Right atrium auricular region (tissue), 2 donors: ENCODE measurements around the gene TKTL2. TPM values are rescaled to one million over a fixed set of nuclear protein-coding genes. Genes with fewer than 3 reads are reported as not detected.
A peak's percentile ranks its signal among the peaks of the same experiment; 100 is the strongest.

ENCODE experiments used
- DNase-seq: peaks from one replicate; pipeline ENCODE4 v3.0.0-alpha.2; 2019; ENCODE audit warnings: low spot score
- H3K27ac ChIP-seq, 2 donors: fragments of 200-600 bp; sonication (generic); 1 replicate in 1 of 2; 2 replicates in 1 of 2; pipeline ENCODE4 v1.5.1; 2016 to 2019
- H3K27me3 ChIP-seq, 2 donors: fragments of 200-600 bp; sonication (generic); one replicate each; pipeline versions ENCODE4 v1.5.1 to v1.6.0; 2017 to 2019
- H3K36me3 ChIP-seq: fragments of 200-600 bp; sonication (generic); one replicate; pipeline ENCODE4 v1.5.1; 2016
- H3K4me1 ChIP-seq, 2 donors: fragments of 200-600 bp; sonication (generic); one replicate each; pipeline versions ENCODE4 v1.5.1 to v1.6.0; 2017 to 2019
- H3K4me3 ChIP-seq, 2 donors: fragments of 200-600 bp; sonication (generic); 1 replicate in 1 of 2; 2 replicates in 1 of 2; pipeline ENCODE4 v1.5.1; 2017 to 2019; ENCODE audit warnings: mild to moderate bottlenecking in 1 of 2, moderate library complexity in 1 of 2
- H3K9me3 ChIP-seq, 2 donors: fragments of 200-600 bp; sonication (generic); one replicate each; pipeline ENCODE4 v1.5.1; 2019
- total RNA-seq, 2 donors: library from RNA; depleted of rRNA; stranded (reverse); fragments of >200 nt; gene quantifications; one replicate each; pipeline ENCODE4 v1.1.0, GENCODE V29; 2016
- TF ChIP-seq, protein P1 (sequence below), 2 donors: fragments of 200-600 bp; sonication (generic); IDR thresholded peaks; one replicate each; pipeline ENCODE4 v1.5.1; 2019; ENCODE audit warnings: antibody characterized with exemption in 2 of 2

TKTL2 gene
- total RNA-seq, 2 donors from 2014 or later = not detected

DNA sequence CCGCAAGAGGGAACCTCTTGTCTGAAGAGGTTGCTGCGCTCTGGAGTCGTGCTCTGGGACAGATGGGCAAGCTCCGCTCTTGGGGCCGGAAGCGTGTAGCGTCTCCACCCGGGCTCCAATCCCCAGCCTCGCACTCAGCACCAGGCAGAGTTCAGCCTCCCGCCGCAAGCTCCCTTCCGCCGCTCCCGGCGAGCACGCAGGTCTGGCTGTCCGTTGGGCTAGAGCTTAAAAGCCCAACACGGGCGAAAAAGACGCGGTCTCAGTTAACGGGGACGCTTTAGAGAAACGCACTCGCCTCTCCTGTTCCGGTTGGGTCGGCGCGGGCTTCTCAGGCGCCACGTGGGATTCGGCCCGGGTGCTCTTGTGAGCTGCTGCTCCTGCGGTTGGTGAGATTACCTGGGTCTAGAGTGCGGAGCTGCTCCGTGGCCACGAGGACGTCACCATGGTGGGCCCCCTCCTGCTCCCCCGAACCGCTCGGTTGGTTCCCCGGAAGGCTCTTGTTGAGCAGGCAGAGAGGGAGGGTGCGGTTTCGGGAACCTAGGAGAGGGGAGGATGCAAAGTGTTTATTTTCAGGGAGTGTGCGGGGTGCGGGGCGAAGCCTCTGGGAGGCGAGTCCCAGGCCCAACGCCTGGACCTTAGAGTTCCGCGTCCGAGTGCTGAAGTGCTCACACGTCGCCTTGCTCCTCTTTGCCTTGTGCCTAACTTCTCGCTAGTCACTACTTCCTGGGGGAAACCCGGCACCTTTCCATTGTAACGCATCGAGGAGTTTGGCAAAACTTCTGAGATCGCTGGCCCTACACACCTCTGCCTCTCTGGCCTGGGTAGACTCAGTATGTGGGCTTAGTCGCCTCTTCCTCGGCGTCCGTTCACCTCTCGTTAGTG is 21.0 kb upstream of the TKTL2 start, which contains the start of gene TMA16:
Gene TMA16 (plus strand): TSS at position 331 of the 882 bp plus-strand sequence. CDS start 112 bp downstream, at position 443.
- peaks cover 0 to 7% of the 10 kb centered on the region in 2 donors for H3K4me1 ChIP-seq
- H3K4me3 ChIP-seq = peak within 1 kb of the TSS; percentile 82
- no peaks in the 10 kb centered on the region for H3K27me3 ChIP-seq
- H3K9me3 ChIP-seq = no peaks in the 10 kb centered on the region
- no peaks in the 10 kb centered on the region for H3K36me3 ChIP-seq
- peak within 1 kb of the TSS; percentile 71 to 79 for H3K27ac ChIP-seq
- TF ChIP-seq, protein P1, sequence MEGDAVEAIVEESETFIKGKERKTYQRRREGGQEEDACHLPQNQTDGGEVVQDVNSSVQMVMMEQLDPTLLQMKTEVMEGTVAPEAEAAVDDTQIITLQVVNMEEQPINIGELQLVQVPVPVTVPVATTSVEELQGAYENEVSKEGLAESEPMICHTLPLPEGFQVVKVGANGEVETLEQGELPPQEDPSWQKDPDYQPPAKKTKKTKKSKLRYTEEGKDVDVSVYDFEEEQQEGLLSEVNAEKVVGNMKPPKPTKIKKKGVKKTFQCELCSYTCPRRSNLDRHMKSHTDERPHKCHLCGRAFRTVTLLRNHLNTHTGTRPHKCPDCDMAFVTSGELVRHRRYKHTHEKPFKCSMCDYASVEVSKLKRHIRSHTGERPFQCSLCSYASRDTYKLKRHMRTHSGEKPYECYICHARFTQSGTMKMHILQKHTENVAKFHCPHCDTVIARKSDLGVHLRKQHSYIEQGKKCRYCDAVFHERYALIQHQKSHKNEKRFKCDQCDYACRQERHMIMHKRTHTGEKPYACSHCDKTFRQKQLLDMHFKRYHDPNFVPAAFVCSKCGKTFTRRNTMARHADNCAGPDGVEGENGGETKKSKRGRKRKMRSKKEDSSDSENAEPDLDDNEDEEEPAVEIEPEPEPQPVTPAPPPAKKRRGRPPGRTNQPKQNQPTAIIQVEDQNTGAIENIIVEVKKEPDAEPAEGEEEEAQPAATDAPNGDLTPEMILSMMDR (IDR thresholded peaks at IDR 0.05) = no peak
- peak; percentile 91 for DNase-seq

DNA sequence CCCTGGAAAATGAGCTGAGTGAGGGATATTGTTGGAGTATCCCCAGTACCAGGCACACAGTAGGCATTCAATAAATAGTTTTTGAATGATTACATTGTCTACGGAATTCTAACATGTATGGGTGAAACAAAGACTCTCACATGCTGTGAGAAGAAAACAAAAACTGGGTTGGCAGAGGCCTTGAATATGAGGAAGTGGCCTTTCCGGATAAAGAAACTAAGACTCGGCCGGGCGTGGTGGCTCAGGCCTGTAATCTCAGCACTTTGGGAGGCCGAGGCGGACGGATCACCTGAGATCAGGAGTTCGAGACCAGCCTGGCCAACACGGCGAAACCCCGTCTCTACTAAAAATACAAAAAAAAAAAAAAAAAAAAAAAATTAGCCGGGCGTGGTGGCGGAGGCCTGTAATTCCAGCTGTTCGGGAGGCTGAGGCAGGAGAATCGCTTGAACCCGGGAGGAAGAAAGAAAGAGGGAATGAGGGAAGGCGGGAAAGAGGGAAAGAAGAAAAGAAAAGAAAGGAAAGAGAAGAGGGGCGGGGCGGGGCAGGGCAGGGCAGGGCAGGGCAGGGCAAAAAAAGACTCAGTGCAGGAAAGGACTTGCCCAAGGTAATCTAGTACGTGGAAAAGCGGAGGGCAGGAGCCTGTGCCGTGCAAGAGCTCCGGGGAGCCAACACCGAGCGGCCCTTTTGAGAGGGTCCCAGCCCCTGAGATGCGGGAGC is 20.2 kb upstream of the TKTL2 start:
- Histone ChIP-seq H3K9me3 (no peaks in the 10 kb centered on the region), H3K27me3 (no peaks in the 10 kb centered on the region), H3K27ac (peak overlapping the region; percentile 71 to 79), H3K36me3 (no peaks in the 10 kb centered on the region), H3K4me3 (peak overlapping the region; percentile 82), H3K4me1 (peaks cover 0 to 7% of the 10 kb centered on the region in 2 donors)
- TF ChIP-seq, protein P1 (IDR thresholded peaks at IDR 0.05) = no peak
- DNase-seq = no peak

- Histone ChIP-seq H3K4me3 (no peak overlapping the region), H3K4me1 (peaks cover 0 to 7% of the 10 kb centered on the region in 2 donors), H3K9me3 (no peaks in the 10 kb centered on the region), H3K27me3 (no peaks in the 10 kb centered on the region), H3K27ac (no peak overlapping the region), H3K36me3 (no peaks in the 10 kb centered on the region)
- TF ChIP-seq, protein P1 (IDR thresholded peaks at IDR 0.05) = no peak
- DNase-seq = no peak
Observed at GRCh38 chr4:163492951-163493504, 19.5 kb upstream of the TKTL2 start.

DNA sequence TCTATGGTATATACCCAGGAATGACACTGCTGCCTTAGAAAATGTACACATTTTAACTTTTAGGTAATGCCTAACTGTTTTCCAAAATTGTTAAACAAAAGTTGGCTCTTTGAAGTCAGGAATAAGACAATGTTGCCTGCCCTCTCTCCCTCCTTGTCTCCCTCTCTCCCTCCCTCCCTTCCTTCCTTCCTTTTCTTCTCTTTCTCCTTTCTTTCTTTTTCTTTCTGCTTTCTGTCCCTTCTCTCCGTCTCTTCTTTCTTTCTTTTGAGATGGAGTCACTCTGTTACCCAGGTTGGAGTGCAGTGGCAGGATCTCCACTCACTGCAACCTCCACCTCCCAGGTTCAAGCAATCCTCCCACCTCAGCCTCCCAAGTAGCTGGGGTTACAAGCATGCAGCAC is 16.4 kb upstream of the TKTL2 start:
- TF ChIP-seq, protein P1 (IDR thresholded peaks at IDR 0.05) = no peak
- Histone ChIP-seq H3K27ac (no peak overlapping the region), H3K36me3 (no peaks in the 10 kb centered on the region), H3K9me3 (no peaks in the 10 kb centered on the region), H3K4me3 (no peak overlapping the region), H3K4me1 (no peaks in the 10 kb centered on the region), H3K27me3 (no peaks in the 10 kb centered on the region)
- DNase-seq = no peak

- TF ChIP-seq, protein P1 (IDR thresholded peaks at IDR 0.05) = no peak
- Histone ChIP-seq H3K36me3 (no peaks in the 10 kb centered on the region), H3K27ac (no peak overlapping the region), H3K4me1 (no peaks in the 10 kb centered on the region), H3K27me3 (no peaks in the 10 kb centered on the region), H3K4me3 (no peak overlapping the region), H3K9me3 (no peaks in the 10 kb centered on the region)
- no peak for DNase-seq
Observed at GRCh38 chr4:163486321-163486720, 12.8 kb upstream of the TKTL2 start.
